ENCODE results near the gene OR8B4.
"Not testable (repeated sequence)": the region's sequence is repeated elsewhere in the genome, so short reads cannot be mapped to it uniquely, and the experiment has no call there.

OR8B4 gene

GRCh38 chr11:124424384-124424921, at the start of gene OR8B4:
Gene OR8B4 (minus strand): TSS chr11:124424871. CDS start chr11:124424871, 0 bp downstream.
- DNase-seq (ENCODE audit: low read depth): no peak

GRCh38 chr11:124474079-124474478, 49.4 kb upstream of the OR8B4 start:
- DNase-seq (ENCODE audit: low read depth): no peak

DNA sequence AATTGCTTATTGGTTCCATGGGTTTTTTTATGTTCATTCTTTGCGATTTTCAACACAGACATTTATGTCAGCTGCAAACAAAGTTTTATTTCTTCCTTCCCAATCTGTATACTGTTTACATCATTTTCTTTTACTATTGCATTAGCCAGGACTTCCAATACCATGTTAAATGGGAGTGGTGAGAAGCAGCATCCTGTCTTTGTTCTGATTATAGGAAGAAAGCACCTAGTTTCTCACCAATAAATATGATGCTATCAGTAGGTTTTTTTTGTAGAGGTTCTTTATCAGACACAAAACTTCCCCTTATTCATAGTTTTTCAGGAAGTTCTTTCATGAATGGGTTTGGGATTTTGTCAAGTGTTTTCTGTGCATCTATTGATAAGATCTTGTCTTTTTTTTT, 48.8 kb upstream of the OR8B4 start:
- no peak for DNase-seq (ENCODE audit: low read depth)

GRCh38 chr11:124470561-124471227, 46.0 kb upstream of the OR8B4 start:
- no peak for DNase-seq (ENCODE audit: low read depth)

DNA sequence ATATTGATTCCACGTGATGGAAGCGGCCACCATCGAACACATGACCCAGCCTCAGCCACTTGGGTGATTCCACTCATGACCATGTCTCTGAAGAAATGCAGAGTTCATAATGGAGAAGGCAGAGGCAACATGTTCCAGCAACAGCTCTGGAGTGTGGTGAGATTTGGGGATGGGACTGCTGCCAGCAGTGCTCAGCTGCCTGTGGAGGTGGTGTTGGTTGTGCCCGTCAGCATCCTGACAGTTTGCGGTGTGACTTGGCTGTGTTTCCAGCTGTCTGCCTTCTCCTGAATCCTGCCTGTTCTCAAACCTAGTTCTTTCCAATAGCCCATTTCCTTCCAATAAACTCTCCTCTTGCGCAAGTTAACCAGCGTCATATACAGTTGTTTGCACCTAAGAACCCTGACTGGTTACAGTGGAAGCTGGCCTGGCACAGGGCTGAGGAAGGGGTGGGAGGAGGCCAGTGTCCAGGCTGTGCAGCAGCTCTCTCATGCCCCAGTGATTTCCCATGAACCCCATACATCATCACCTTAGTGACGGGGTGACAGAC, 42.8 kb upstream of the OR8B4 start:
- DNase-seq (ENCODE audit: low read depth): no peak

- no peak for DNase-seq (ENCODE audit: low read depth)
Measured at GRCh38 chr11:124465368-124465767, 40.7 kb upstream of the OR8B4 start.

DNA sequence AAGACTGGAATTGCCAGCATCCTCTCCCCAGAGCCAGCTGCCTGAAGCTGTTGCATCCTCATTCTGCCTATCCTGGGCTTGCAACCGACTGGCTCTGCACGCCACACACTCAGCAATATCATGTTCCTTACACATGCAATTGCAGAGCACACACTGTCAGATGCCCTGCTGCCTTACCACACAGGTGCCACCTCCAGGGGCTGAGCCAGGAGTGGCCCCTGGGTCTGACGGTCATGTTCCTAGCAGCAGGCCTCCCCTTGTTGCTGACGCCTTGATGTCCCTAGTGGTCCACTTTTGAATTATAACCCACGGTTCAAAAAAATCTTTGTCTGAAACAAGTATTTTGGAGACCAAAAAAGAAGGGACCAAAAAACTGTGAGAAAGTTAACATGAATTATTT, 39.3 kb upstream of the OR8B4 start:
- DNase-seq (ENCODE audit: low read depth): no peak

- no peak for DNase-seq (ENCODE audit: low read depth)
Measured at GRCh38 chr11:124463324-124463723, 38.7 kb upstream of the OR8B4 start.

GRCh38 chr11:124460459-124460858, 35.8 kb upstream of the OR8B4 start:
- no peak for DNase-seq (ENCODE audit: low read depth)

- DNase-seq (ENCODE audit: low read depth): not testable (repeated sequence)
Measured at GRCh38 chr11:124459379-124459778, 34.7 kb upstream of the OR8B4 start.

GRCh38 chr11:124454552-124454951, 29.9 kb upstream of the OR8B4 start:
- DNase-seq (ENCODE audit: low read depth): no peak

GRCh38 chr11:124446916-124447315, 22.2 kb upstream of the OR8B4 start:
- DNase-seq (ENCODE audit: low read depth): no peak

DNA sequence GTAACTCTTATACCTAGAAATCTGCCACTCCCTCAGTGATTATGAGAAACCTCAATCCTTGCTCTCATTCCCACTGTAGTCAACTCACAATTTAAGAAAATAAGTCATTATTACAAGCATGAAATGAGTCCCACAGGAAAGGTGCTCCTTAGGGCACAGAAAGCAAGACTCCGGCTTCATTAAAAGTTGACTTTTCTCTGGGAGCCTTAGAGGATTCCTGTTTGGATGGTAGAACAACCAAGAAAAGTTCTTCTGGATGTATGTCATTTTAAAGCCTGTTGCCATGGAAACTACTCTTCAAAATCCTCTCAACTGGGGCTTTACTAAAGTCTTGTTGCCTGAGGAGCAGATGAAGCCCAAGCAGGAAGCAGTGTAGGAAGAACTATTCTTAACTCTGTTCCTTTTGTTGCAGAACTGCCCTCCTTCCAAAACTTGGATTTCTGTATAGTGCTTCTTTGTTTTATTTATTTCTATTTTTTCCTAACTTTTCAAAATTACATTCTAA, 21.0 kb upstream of the OR8B4 start, which contains the start of gene OR8B8:
Gene OR8B8, minus strand, starts transcription at position 51 of the 505 bp plus-strand sequence. CDS start 4,611 bp downstream, outside the sequence.
- no peak for DNase-seq (ENCODE audit: low read depth)

GRCh38 chr11:124442847-124443246, 18.2 kb upstream of the OR8B4 start:
- DNase-seq (ENCODE audit: low read depth): no peak

- no peak for DNase-seq (ENCODE audit: low read depth)
Measured at GRCh38 chr11:124442442-124442841, 17.8 kb upstream of the OR8B4 start.

DNA sequence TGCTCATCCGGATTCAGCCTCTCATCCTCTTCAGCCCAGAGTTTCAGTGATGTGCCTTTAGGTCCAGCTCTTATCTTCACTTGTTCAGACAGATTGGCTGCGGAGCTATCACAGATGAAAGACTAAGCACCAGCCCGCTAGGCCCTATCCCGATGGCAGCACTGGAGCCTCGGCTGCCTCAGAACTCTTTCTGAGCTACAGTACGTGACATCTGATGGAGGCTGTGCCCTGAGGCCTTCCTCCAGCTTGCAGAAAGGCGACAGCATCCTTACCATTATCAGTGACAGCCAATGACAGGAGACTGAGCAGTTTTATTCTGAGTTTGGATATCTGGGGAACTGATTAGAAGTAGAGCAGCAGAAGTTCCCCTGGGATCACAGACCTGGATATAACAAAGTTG, 16.8 kb upstream of the OR8B4 start:
- no peak for DNase-seq (ENCODE audit: low read depth)

GRCh38 chr11:124441081-124441480, 16.4 kb upstream of the OR8B4 start:
- DNase-seq (ENCODE audit: low read depth): no peak

DNA sequence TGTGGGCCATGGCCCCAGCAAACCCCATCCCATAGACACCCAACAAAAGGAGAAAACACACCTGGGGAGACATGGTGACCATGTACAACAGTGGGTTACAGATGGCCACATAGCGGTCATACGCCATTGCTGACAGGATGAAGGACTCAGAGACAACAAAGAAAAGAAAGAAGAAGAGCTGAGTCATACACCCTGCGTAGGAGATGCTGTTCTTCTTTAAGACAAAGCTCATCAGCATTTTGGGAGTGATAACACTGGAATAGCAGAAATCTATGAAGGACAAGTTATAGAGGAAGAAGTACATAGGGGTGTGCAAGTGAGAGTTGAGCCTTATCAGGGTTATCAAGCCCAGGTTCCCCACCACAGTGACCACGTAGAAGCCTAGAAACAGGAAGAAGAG, 15.9 kb upstream of the OR8B4 start:
- DNase-seq (ENCODE audit: low read depth): no peak

DNA sequence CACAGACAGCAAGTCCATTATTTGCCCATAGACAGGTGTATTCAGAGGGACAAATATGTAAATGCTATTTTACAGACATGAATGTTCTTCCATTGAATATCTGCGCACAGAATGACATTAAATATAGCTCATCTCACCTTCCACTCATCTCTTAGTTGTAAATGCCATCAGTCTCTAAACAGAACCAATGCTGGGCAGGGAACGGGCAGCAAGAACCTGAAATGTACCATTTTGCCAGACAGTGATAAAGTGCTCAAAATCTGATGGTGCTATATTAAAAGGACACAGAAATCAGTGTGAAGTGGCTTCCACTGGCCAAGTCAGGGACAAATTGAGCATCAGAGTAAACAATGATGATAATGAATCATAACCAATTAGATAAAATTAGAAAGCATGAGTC, 10.0 kb upstream of the OR8B4 start:
- DNase-seq (ENCODE audit: low read depth): no peak

- no peak for DNase-seq (ENCODE audit: low read depth)
Measured at GRCh38 chr11:124429599-124429998, 4.9 kb upstream of the OR8B4 start.

GRCh38 chr11:124421043-124421442, 3.6 kb downstream of the OR8B4 start:
- DNase-seq (ENCODE audit: low read depth): no peak

DNA sequence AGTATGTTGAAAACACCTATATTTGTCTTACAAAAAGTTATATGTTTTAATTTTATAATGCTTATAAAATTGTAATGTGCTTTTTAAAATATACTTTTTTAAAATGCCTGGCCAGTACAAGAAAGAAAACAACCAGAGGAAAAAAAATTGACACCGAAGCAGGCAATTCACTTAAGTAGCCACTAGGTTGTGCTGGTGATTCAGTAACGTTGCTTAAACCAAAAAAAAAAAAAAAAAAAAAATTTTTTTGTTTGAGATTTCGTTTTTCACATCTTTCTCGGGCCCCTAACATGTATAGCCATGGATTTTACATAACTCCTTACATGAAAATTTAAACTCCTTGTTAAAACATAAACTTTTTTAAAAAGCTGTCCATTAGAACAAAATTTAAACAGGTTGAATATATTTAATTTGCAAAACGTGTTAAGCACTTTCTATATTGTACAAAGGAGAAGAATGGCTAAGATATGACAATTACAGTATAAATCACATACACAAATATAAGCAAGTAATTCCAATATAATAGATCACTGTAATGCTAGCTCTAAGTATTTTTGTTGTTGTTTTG, 9.2 kb downstream of the OR8B4 start:
- DNase-seq (ENCODE audit: low read depth): no peak

- no peak for DNase-seq (ENCODE audit: low read depth)
Measured at GRCh38 chr11:124409906-124410305, 14.8 kb downstream of the OR8B4 start.

Data from stimulated activated CD8-positive, alpha-beta memory T cell treated with anti-CD3 and anti-CD28 coated beads, Interleukin-15, amount 100 ng/mL, for 1 hour (primary cell).